K562 (cell line): ENCODE data around the gene PMFBP1. TPM values are rescaled to one million over a fixed set of nuclear protein-coding genes. Genes with fewer than 3 reads are reported as not detected.

Experiments used
- POLR3A ChIP-seq: IDR thresholded peaks from 2 replicates; pipeline ENCODE4 v1.6.1; 2011; ENCODE audit warnings: borderline replicate concordance, mild to moderate bottlenecking, moderate library complexity; ENCODE audit not compliant: insufficient read length, insufficient read depth; ENCODE audit errors: extremely low read depth
- PYGO2 ChIP-seq: fragments of 450-650 bp; IDR thresholded peaks from 2 replicates; pipeline ENCODE4 v1.6.1; 2016; ENCODE audit warnings: mild to moderate bottlenecking, missing genetic modification characterization, moderate library complexity, missing compliant biosample characterization
- SPI1 ChIP-seq: IDR thresholded peaks from 2 replicates; pipeline ENCODE4 v1.6.1; 2011; ENCODE audit warnings: low read depth, low read length, control low read depth, borderline replicate concordance
- TFE3 ChIP-seq: fragments of 450-650 bp; formaldehyde crosslinking; IDR thresholded peaks from 2 replicates; pipeline ENCODE4 v1.4.0; 2020; ENCODE audit warnings: mild to moderate bottlenecking, mixed read lengths
- THAP12 ChIP-seq: fragments of 250-450 bp; sonication (Bioruptor Pico); IDR thresholded peaks from 2 replicates; pipeline ENCODE4 v1.9.0; 2021; ENCODE audit warnings: mild to moderate bottlenecking, inconsistent platforms
- THRAP3 ChIP-seq: fragments of 450-650 bp; IDR thresholded peaks from 2 replicates; pipeline ENCODE4 v1.6.1; 2016; ENCODE audit warnings: mild to moderate bottlenecking, inconsistent platforms, borderline replicate concordance
- ZNF449 ChIP-seq: fragments of 250-450 bp; sonication (Bioruptor Pico); IDR thresholded peaks from 2 replicates; pipeline ENCODE4 v1.8.0; 2022; ENCODE audit warnings: moderate library complexity, mild to moderate bottlenecking, inconsistent platforms
- ZNF511 ChIP-seq: sonication (generic); formaldehyde crosslinking; IDR thresholded peaks from 2 replicates; pipeline ENCODE4 v1.8.0; 2022; ENCODE audit warnings: mild to moderate bottlenecking, missing genetic modification reagents
- ZNF584 ChIP-seq: fragments of 200-800 bp; sonication (Bioruptor generic); IDR thresholded peaks from 2 replicates; pipeline ENCODE4 v1.6.1; 2016; ENCODE audit warnings: low read depth, mild to moderate bottlenecking, missing genetic modification characterization, missing compliant biosample characterization
- polyA plus RNA-seq, 8 experiments: library from polyadenylated mRNA; depleted of rRNA in 4 of 8; stranded (reverse) in 5 of 8; unstranded in 3 of 8; fragments of >200 nt; fragmentation: Nextera tagmentation in 2 of 8; fragmentation: Illumina TruSeq in 1 of 8; extraction: Ambion mirVana in 2 of 8; extraction: Trizol in 1 of 8; gene quantifications; 2 replicates each; pipeline versions ENCODE4 v1.2.1 to v1.2.3, GENCODE V29; 2011 to 2014; ENCODE audit warnings: inconsistent platforms in 1 of 8, missing spikeins in 1 of 8
- total RNA-seq, 7 experiments: library from RNA; depleted of rRNA in 6 of 7; stranded (reverse); fragments of >200 nt in 6 of 7; fragmentation: Illumina TruSeq in 2 of 7; extraction: Trizol in 2 of 7; gene quantifications; 2 replicates each; pipeline versions ENCODE4 v1.2.1 to v1.2.3, GENCODE V29; 2011 to 2021; ENCODE audit warnings: low replicate concordance in 1 of 7

PMFBP1 gene
- total and polyA plus RNA-seq, 9 of the 15 experiments (the other 6 are each of a cell fraction or from before 2014, with no cell fraction given) = 0.13 to 0.91 (median 0.47) TPM

- peak; percentile 93 for TF ChIP-seq SPI1
- TF ChIP-seq TFE3 (CRISPR knock-in tag) = no peak
- TF ChIP-seq ZNF584 (CRISPR knock-in tag) = no peak
- no peak for TF ChIP-seq POLR3A
- no peak for TF ChIP-seq ZNF449 (CRISPR knock-in tag)
- no peak for TF ChIP-seq PYGO2 (tag)
- no peak for TF ChIP-seq THRAP3
- no peak for TF ChIP-seq THAP12 (CRISPR knock-in tag)
- no peak for TF ChIP-seq ZNF511
Measured at GRCh38 chr16:72172105-72173034, at the start of gene PMFBP1 (continued).
